Fibroblast of lung (primary cell): ENCODE measurements around the gene MICALL1. TPM values are rescaled to one million over a fixed set of nuclear protein-coding genes. Genes with fewer than 3 reads are reported as not detected.

ENCODE experiments used
- DNase-seq, 2 donors: peaks; one replicate each; pipeline versions ENCODE4 v3.0.0 to v3.0.0-alpha.2; 2010; ENCODE audit warnings: low read depth in 2 of 2
- H2AFZ ChIP-seq: 2 replicates; pipeline ENCODE4 v1.5.1; 2012; ENCODE audit warnings: low read length, control low read depth, inconsistent platforms
- H3K27ac ChIP-seq: 2 replicates; pipeline ENCODE4 v1.5.1; 2011; ENCODE audit warnings: low read length, control low read depth; ENCODE audit not compliant: insufficient read depth
- H3K27me3 ChIP-seq: 2 replicates; pipeline ENCODE4 v1.5.1; 2011; ENCODE audit warnings: mild to moderate bottlenecking, low read length; ENCODE audit not compliant: control insufficient read depth, insufficient read depth
- H3K36me3 ChIP-seq: 2 replicates; pipeline ENCODE4 v1.5.1; 2011; ENCODE audit warnings: low read length; ENCODE audit not compliant: control insufficient read depth, insufficient read depth
- H3K4me1 ChIP-seq: 2 replicates; pipeline ENCODE4 v1.5.1; 2011; ENCODE audit warnings: low read length; ENCODE audit not compliant: control insufficient read depth, insufficient read depth; ENCODE audit errors: extremely low read depth
- H3K4me2 ChIP-seq: 2 replicates; pipeline ENCODE4 v1.5.1; 2011; ENCODE audit warnings: low read length, control low read depth; ENCODE audit not compliant: insufficient read depth; ENCODE audit errors: extremely low read depth
- H3K4me3 ChIP-seq, 4 experiments: fragments of 200-600 bp in 1 of 4; sonication (generic) in 1 of 4; replicated peaks in 1 of 4; 2 replicates each; pipeline ENCODE4 v1.5.1; 2011 to 2016; ENCODE audit warnings: low read length in 4 of 4, low read depth in 3 of 4, mild to moderate bottlenecking in 3 of 4, control low read depth in 2 of 4, inconsistent platforms in 1 of 4, mixed read lengths in 1 of 4; ENCODE audit not compliant: insufficient read depth in 1 of 4; ENCODE audit errors: control extremely low read depth in 1 of 4
- H3K79me2 ChIP-seq: 2 replicates; pipeline ENCODE4 v1.5.1; 2012; ENCODE audit warnings: mild to moderate bottlenecking, low read length, inconsistent platforms; ENCODE audit not compliant: control insufficient read depth, insufficient read depth
- H3K9ac ChIP-seq: 2 replicates; pipeline ENCODE4 v1.5.1; 2011; ENCODE audit warnings: mild to moderate bottlenecking, low read length, control low read depth; ENCODE audit not compliant: insufficient read depth
- H3K9me3 ChIP-seq: 2 replicates; pipeline ENCODE4 v1.5.1; 2012; ENCODE audit warnings: low read depth, low read length; ENCODE audit not compliant: control insufficient read depth, insufficient read depth
- H4K20me1 ChIP-seq: 2 replicates; pipeline ENCODE4 v1.5.1; 2011; ENCODE audit warnings: low read length; ENCODE audit not compliant: control insufficient read depth, insufficient read depth; ENCODE audit errors: extremely low read depth
- EZH2 ChIP-seq: IDR thresholded peaks from 2 replicates; pipeline ENCODE4 v1.5.1; 2012; ENCODE audit warnings: low read length, control low read depth, mild to moderate bottlenecking; ENCODE audit errors: missing control alignments
- polyA plus RNA-seq, 2 donors: library from polyadenylated mRNA; depleted of rRNA in 1 of 2; stranded (reverse) in 1 of 2; unstranded in 1 of 2; fragments of >200 nt; gene quantifications; 2 replicates each; pipeline ENCODE4 v1.2.1, GENCODE V29; 2011 to 2012; ENCODE audit warnings: missing spikeins in 1 of 2
- total RNA-seq: library from RNA; depleted of rRNA; stranded (reverse); fragments of >200 nt; gene quantifications from 2 replicates; pipeline ENCODE4 v1.2.1, GENCODE V29; 2014
- TF ChIP-seq, protein P1 (sequence below), 2 donors: IDR thresholded peaks in 1 of 2; conservative IDR thresholded peaks in 1 of 2; 1 replicate in 1 of 2; 2 replicates in 1 of 2; pipeline ENCODE4 v1.5.1; 2011 to 2012; ENCODE audit warnings: low read length in 2 of 2, control low read depth in 1 of 2, inconsistent platforms in 1 of 2, low read depth in 1 of 2, mild to moderate bottlenecking in 1 of 2

The MICALL1 gene
- total and polyA plus RNA-seq, 2 donors (not counting 1 experiment from before 2014, with no cell fraction given), result 17.2 to 19.5 TPM

DNA sequence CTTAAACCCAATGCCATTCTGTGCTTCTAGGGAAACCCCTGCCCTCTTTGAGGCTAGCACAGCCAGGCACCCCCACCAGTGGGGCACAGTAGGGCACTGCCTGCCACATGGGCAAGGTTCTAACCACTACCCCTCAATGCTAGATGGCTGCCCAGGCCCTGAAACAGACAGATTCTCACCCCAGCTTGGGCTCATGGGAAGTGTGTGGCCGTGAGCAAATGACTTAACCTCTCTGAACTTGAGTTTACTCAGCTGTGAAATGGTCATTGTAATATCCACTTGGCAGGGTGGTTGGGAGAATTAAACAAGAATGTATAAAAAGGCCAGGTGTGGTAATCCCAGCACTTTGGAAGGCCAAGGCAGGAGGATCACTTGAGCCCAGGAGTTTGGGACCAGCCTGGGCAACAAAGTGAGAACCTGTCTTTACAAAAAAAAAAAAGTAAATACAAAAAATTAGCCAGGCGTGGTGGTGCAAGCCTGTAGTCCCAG lies 24.9 kb downstream of the MICALL1 start:
- no peaks in the 10 kb centered on the region for H3K9me3 ChIP-seq
- H3K79me2 ChIP-seq, result no peaks in the 10 kb centered on the region
- H3K4me1 ChIP-seq, result peaks cover 24% of the 10 kb centered on the region
- peak overlapping the region; percentile 41 for H3K27ac ChIP-seq
- DNase-seq, result no peak
- no peak overlapping the region for H2AFZ ChIP-seq
- peaks cover 40% of the 10 kb centered on the region for H3K36me3 ChIP-seq
- H3K27me3 ChIP-seq, result no peaks in the 10 kb centered on the region
- no peak overlapping the region for H3K4me2 ChIP-seq
- no peak overlapping the region for H3K4me3 ChIP-seq
- no peaks in the 10 kb centered on the region for H4K20me1 ChIP-seq
- no peak overlapping the region for H3K9ac ChIP-seq
- no peak for TF ChIP-seq EZH2
- TF ChIP-seq, protein P1, sequence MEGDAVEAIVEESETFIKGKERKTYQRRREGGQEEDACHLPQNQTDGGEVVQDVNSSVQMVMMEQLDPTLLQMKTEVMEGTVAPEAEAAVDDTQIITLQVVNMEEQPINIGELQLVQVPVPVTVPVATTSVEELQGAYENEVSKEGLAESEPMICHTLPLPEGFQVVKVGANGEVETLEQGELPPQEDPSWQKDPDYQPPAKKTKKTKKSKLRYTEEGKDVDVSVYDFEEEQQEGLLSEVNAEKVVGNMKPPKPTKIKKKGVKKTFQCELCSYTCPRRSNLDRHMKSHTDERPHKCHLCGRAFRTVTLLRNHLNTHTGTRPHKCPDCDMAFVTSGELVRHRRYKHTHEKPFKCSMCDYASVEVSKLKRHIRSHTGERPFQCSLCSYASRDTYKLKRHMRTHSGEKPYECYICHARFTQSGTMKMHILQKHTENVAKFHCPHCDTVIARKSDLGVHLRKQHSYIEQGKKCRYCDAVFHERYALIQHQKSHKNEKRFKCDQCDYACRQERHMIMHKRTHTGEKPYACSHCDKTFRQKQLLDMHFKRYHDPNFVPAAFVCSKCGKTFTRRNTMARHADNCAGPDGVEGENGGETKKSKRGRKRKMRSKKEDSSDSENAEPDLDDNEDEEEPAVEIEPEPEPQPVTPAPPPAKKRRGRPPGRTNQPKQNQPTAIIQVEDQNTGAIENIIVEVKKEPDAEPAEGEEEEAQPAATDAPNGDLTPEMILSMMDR (conservative IDR thresholded peaks at IDR 0.05 in 1 of 2, IDR thresholded peaks at IDR 0.05 in 1 of 2; ENCODE audit: low read depth in 1 of 2, low read length in 2 of 2), result no peak

DNA sequence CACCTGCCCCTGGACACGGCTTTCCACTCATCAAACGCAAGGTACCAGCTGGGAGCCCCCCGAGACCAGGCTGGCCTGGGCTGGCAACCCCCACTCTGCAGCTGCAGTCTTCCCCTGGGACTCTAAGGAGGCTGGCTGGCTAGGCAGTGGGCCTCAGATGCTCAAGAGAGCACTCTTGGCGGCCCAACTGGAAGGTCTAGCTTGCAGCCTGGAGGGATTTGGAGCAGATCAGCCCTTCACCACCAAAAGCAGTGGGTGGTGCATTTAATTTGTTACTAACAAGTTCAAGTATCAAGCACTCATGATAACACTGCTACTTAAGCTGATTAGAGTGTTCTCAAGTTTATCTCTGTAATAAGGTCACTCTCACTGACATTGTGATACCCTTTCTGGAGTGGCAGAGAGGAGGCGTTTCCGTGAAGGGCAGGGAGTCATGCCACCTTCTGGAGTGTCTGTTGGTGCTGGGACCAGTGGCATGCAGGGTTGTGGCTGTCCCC lies 25.8 kb downstream of the MICALL1 start:
- no peak for TF ChIP-seq EZH2
- TF ChIP-seq, protein P1 (conservative IDR thresholded peaks at IDR 0.05 in 1 of 2, IDR thresholded peaks at IDR 0.05 in 1 of 2; ENCODE audit: low read depth in 1 of 2, low read length in 2 of 2), result no peak
- Histone ChIP-seq H3K27me3 (no peaks in the 10 kb centered on the region), H2AFZ (no peak overlapping the region), H3K4me1 (peaks cover 24% of the 10 kb centered on the region), H4K20me1 (no peaks in the 10 kb centered on the region), H3K4me3 (no peak overlapping the region), H3K9ac (no peak overlapping the region), H3K27ac (no peak overlapping the region), H3K9me3 (no peaks in the 10 kb centered on the region), H3K36me3 (peaks cover 37% of the 10 kb centered on the region), H3K4me2 (no peak overlapping the region), H3K79me2 (no peaks in the 10 kb centered on the region)
- no peak for DNase-seq

DNA sequence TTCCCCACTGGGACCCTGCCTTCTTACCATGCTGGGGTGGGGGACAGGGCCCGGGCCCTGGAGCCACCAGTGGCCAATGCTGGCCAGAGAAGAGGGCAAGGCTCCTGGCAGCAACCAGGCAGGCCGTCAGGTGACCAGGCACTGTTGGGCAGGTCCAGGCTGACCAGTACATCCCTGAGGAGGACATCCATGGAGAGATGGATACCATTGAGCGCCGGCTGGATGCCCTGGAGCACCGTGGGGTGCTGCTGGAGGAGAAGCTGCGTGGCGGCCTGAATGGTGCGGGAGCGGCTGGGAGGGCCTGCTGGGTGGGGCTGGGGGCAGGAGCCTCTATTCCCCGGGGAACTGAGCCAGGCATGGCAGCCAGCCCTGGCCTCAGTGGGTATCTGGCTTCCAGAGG lies 26.3 kb downstream of the MICALL1 start:
- Histone ChIP-seq H3K79me2 (no peaks in the 10 kb centered on the region), H2AFZ (no peak overlapping the region), H3K27me3 (no peaks in the 10 kb centered on the region), H3K4me2 (no peak overlapping the region), H3K36me3 (peaks cover 37% of the 10 kb centered on the region), H3K27ac (no peak overlapping the region), H3K4me1 (peaks cover 24% of the 10 kb centered on the region), H3K9ac (no peak overlapping the region), H4K20me1 (no peaks in the 10 kb centered on the region), H3K4me3 (no peak overlapping the region), H3K9me3 (no peaks in the 10 kb centered on the region)
- DNase-seq, result no peak
- TF ChIP-seq EZH2, result no peak
- TF ChIP-seq, protein P1 (conservative IDR thresholded peaks at IDR 0.05 in 1 of 2, IDR thresholded peaks at IDR 0.05 in 1 of 2; ENCODE audit: low read depth in 1 of 2, low read length in 2 of 2), result no peak
